OCI-LY3 (cell line): Measurements from ENCODE around the gene SELENOM.

Experiments
- H2AFZ ChIP-seq: fragments of 200-600, 300-600 bp; shearing (Covaris generic); 2 replicates; pipeline ENCODE4 v1.6.0; 2014; ENCODE audit warnings: antibody characterized with exemption, low read depth, low read length
- H3K27ac ChIP-seq: fragments of 200-600, 300-600 bp; sonication (generic); 2 replicates; pipeline ENCODE4 v1.5.1; 2014; ENCODE audit warnings: mild to moderate bottlenecking, low read length, moderate library complexity, mixed read lengths
- H3K27me3 ChIP-seq: fragments of 200-600, 300-600 bp; sonication (generic); 2 replicates; pipeline ENCODE4 v1.6.1; 2014; ENCODE audit warnings: low read depth, low read length, mixed read lengths
- H3K36me3 ChIP-seq: fragments of 200-600, 300-600 bp; sonication (generic); replicated peaks from 2 replicates; pipeline ENCODE3; 2014; ENCODE audit warnings: low read depth, low read length, mixed read lengths
- H3K4me1 ChIP-seq: fragments of 300-600, 200-600 bp; sonication (generic); 2 replicates; pipeline ENCODE4 v1.6.1; 2014; ENCODE audit warnings: low read length, mixed read lengths
- H3K4me2 ChIP-seq: fragments of 200-600, 300-600 bp; sonication (generic); 2 replicates; pipeline ENCODE4 v1.6.1; 2014; ENCODE audit warnings: low read length, mixed read lengths
- H3K4me3 ChIP-seq: fragments of 300-600, 200-600 bp; sonication (generic); 2 replicates; pipeline ENCODE4 v1.5.1; 2014; ENCODE audit warnings: antibody characterized with exemption, mild to moderate bottlenecking, low read length, moderate library complexity
- H3K79me2 ChIP-seq: fragments of 300-600, 200-600 bp; shearing (Covaris generic); 2 replicates; pipeline ENCODE4 v1.6.1; 2014; ENCODE audit warnings: mild to moderate bottlenecking, low read length, mixed read lengths
- H3K9ac ChIP-seq: fragments of 300-600, 200-600 bp; shearing (Covaris generic); 2 replicates; pipeline ENCODE4 v1.6.0; 2014; ENCODE audit warnings: mild to moderate bottlenecking, low read length, moderate library complexity
- H3K9me3 ChIP-seq: fragments of 200-600, 300-600 bp; shearing (Covaris generic); 2 replicates; pipeline ENCODE4 v1.6.1; 2014; ENCODE audit warnings: low read length, mixed read lengths; ENCODE audit not compliant: insufficient read depth
- H4K20me1 ChIP-seq: fragments of 200-600, 300-600 bp; sonication (generic); 2 replicates; pipeline ENCODE4 v1.6.1; 2016; ENCODE audit warnings: low read length, mixed read lengths; ENCODE audit not compliant: insufficient read depth
- CTCF ChIP-seq: fragments of 200-600, 300-600 bp; sonication (generic); IDR thresholded peaks from 2 replicates; pipeline ENCODE4 v1.5.1; 2014; ENCODE audit warnings: antibody characterized with exemption, low read length, low read depth
- EZH2phosphoT487 ChIP-seq: fragments of 200-600 bp; shearing (Covaris generic); IDR thresholded peaks from 2 replicates; pipeline ENCODE4 v1.6.1; 2018; ENCODE audit warnings: antibody characterized with exemption, mixed run types, low read depth

Gene SELENOM

GRCh38 chr22:31082606-31083376 lies 24.6 kb downstream of the SELENOM start:
- Histone ChIP-seq H2AFZ (no peak overlapping the region), H3K4me2 (peak overlapping the region; percentile 93), H3K36me3 (no peaks in the 10 kb centered on the region), H3K27ac (peak overlapping the region; percentile 93), H3K4me1 (peaks cover 35% of the 10 kb centered on the region), H3K4me3 (peak overlapping the region; percentile 95), H3K79me2 (peaks cover 20% of the 10 kb centered on the region), H3K9me3 (no peaks in the 10 kb centered on the region), H4K20me1 (no peaks in the 10 kb centered on the region), H3K9ac (peak overlapping the region; percentile 99; the same call in 1 of the 2 replicates), H3K27me3 (no peaks in the 10 kb centered on the region)
- TF ChIP-seq CTCF (peak; percentile 54), EZH2phosphoT487 (no peak)

GRCh38 chr22:31081963-31082605 lies 25.3 kb downstream of the SELENOM start:
- Histone ChIP-seq H2AFZ (no peak overlapping the region), H3K36me3 (no peaks in the 10 kb centered on the region), H3K4me3 (peak overlapping the region; percentile 86), H3K27ac (no peak overlapping the region), H3K9ac (peak overlapping the region; percentile 76), H3K79me2 (peaks cover 20% of the 10 kb centered on the region), H3K4me1 (peaks cover 35% of the 10 kb centered on the region), H3K27me3 (no peaks in the 10 kb centered on the region), H3K9me3 (no peaks in the 10 kb centered on the region), H4K20me1 (no peaks in the 10 kb centered on the region), H3K4me2 (peak overlapping the region; percentile 93)
- no peak for TF ChIP-seq CTCF
- TF ChIP-seq EZH2phosphoT487 = no peak

GRCh38 chr22:31080848-31081649 lies 26.3 kb downstream of the SELENOM start, which contains the start of gene SMTN:
TSS of gene SMTN (plus strand) at chr22:31081318. CDS start at chr22:31083259, 1,941 bp downstream.
- H3K4me1 ChIP-seq = peaks cover 35% of the 10 kb centered on the region
- H3K4me2 ChIP-seq = peak within 1 kb of the TSS; percentile 93
- no peak for TF ChIP-seq EZH2phosphoT487
- TF ChIP-seq CTCF = 0 out of 2 replicates have a peak, but pooled peaks have one; percentile 20
- no peaks in the 10 kb centered on the region for H3K36me3 ChIP-seq
- H4K20me1 ChIP-seq = no peaks in the 10 kb centered on the region
- H3K9ac ChIP-seq = peak within 1 kb of the TSS; percentile 76
- H3K27ac ChIP-seq = peak within 1 kb of the TSS; percentile 33
- no peaks in the 10 kb centered on the region for H3K9me3 ChIP-seq
- no peaks in the 10 kb centered on the region for H3K27me3 ChIP-seq
- peaks cover 20% of the 10 kb centered on the region for H3K79me2 ChIP-seq
- peak within 1 kb of the TSS; percentile 86 for H3K4me3 ChIP-seq
- H2AFZ ChIP-seq = peak within 1 kb of the TSS; percentile 68; the same call in 1 of the 2 replicates
